B cell (primary cell): ENCODE results near the gene ASB7. TPM values are rescaled to one million over a fixed set of nuclear protein-coding genes. Genes with fewer than 3 reads are reported as not detected.

Experiments used
- ATAC-seq: fragments of 200-7000 bp; cut with Tn5 transposase; one replicate; pipeline ENCODE4 v1.10.0; 2021; ENCODE audit warnings: low read depth, mild to moderate bottlenecking, moderate number of reproducible peaks, moderate library complexity
- CTCF ChIA-PET: fragments of 350-600 bp; sonication (Branson Sonifier 250); formaldehyde crosslinking; loops from one replicate; lab custom pipeline; 2021; ENCODE audit warnings: antibody characterized with exemption, inconsistent platforms; lab: Charles Lee
- POLR2A ChIA-PET: fragments of 350-600 bp; sonication (Branson Sonifier 250); formaldehyde crosslinking; loops from one replicate; lab custom pipeline; 2021; ENCODE audit warnings: antibody characterized with exemption; lab: Charles Lee
- DNase-seq: peaks from one replicate; pipeline ENCODE4 v3.0.0; 2013
- H2AFZ ChIP-seq: 2 replicates; pipeline ENCODE4 v1.6.1; 2012; ENCODE audit warnings: mild to moderate bottlenecking, low read depth, low read length; ENCODE audit not compliant: insufficient read depth, poor library complexity, severe bottlenecking
- H3K27ac ChIP-seq, 2 donors: 1 replicate in 1 of 2; 2 replicates in 1 of 2; pipeline ENCODE4 v1.5.1; 2012 to 2013; ENCODE audit warnings: low read length in 2 of 2, mild to moderate bottlenecking in 2 of 2, moderate library complexity in 1 of 2
- H3K27me3 ChIP-seq, 4 experiments: fragments of 200-600 bp in 1 of 4; sonication (generic) in 1 of 4; replicated peaks in 1 of 4; 1 replicate in 2 of 4; 2 replicates in 2 of 4; pipeline versions ENCODE4 v1.6.1 to v1.7.0; 2013 to 2016; ENCODE audit warnings: low read length in 3 of 4, mild to moderate bottlenecking in 2 of 4, mixed read lengths in 1 of 4, moderate library complexity in 1 of 4; ENCODE audit not compliant: insufficient read depth in 4 of 4, control insufficient read depth in 3 of 4; ENCODE audit errors: control extremely low read depth in 1 of 4
- H3K36me3 ChIP-seq, 2 experiments: replicated peaks in 1 of 2; 1 replicate in 1 of 2; 2 replicates in 1 of 2; pipeline versions ENCODE4 v1.6.1 to v1.7.1; 2013; ENCODE audit warnings: low read length in 1 of 2; ENCODE audit not compliant: insufficient read depth in 2 of 2, control insufficient read depth in 1 of 2; ENCODE audit errors: control extremely low read depth in 1 of 2, extremely low read depth in 1 of 2
- H3K4me1 ChIP-seq, 2 donors: fragments of 200-600 bp in 1 of 2; sonication (generic) in 1 of 2; 1 replicate in 1 of 2; 2 replicates in 1 of 2; pipeline versions ENCODE4 v1.5.1 to v1.6.1; 2013 to 2017; ENCODE audit warnings: low read length in 2 of 2; ENCODE audit not compliant: control insufficient read depth in 2 of 2, insufficient read depth in 2 of 2
- H3K4me2 ChIP-seq: replicated peaks from 2 replicates; pipeline ENCODE3; 2012; ENCODE audit warnings: mild to moderate bottlenecking, low read depth, low read length; ENCODE audit not compliant: poor library complexity, severe bottlenecking
- H3K4me3 ChIP-seq, 5 experiments: fragments of 200-600 bp in 1 of 5; sonication (generic) in 1 of 5; 1 replicate in 3 of 5; 2 replicates in 2 of 5; pipeline versions ENCODE4 v1.5.1 to v1.7.0; 2011 to 2016; ENCODE audit warnings: low read length in 4 of 5, mild to moderate bottlenecking in 4 of 5, low read depth in 2 of 5, control low read depth in 1 of 5, moderate library complexity in 1 of 5; ENCODE audit not compliant: insufficient read depth in 1 of 5; ENCODE audit errors: control extremely low read depth in 1 of 5, extremely low read depth in 1 of 5
- H3K79me2 ChIP-seq: fragments of 200-600 bp; sonication (generic); one replicate; pipeline ENCODE4 v1.6.0; 2016; ENCODE audit warnings: low read length; ENCODE audit not compliant: control insufficient read depth, insufficient read depth
- H3K9ac ChIP-seq: fragments of 200-600 bp; sonication (generic); 2 replicates; pipeline ENCODE4 v1.6.1; 2017; ENCODE audit warnings: mild to moderate bottlenecking, low read length, moderate library complexity
- H3K9me3 ChIP-seq, 3 donors: one replicate each; pipeline versions ENCODE4 v1.6.1 to v1.7.1; 2013; ENCODE audit warnings: low read length in 2 of 3; ENCODE audit not compliant: control insufficient read depth in 2 of 3, insufficient read depth in 1 of 3; ENCODE audit errors: control extremely low read depth in 1 of 3
- H4K20me1 ChIP-seq: 2 replicates; pipeline ENCODE4 v1.6.0; 2012; ENCODE audit warnings: mild to moderate bottlenecking, low read length; ENCODE audit not compliant: insufficient read depth, control insufficient read depth, poor library complexity, severe bottlenecking
- H3K27ac Mint-ChIP-seq: one replicate; pipeline ENCODE4 v1.8.0; 2021; ENCODE audit warnings: mixed read lengths
- H3K27me3 Mint-ChIP-seq: one replicate; pipeline ENCODE4 v1.8.0; 2021; ENCODE audit warnings: mixed read lengths
- H3K4me1 Mint-ChIP-seq: one replicate; pipeline ENCODE4 v1.8.0; 2021; ENCODE audit warnings: mixed read lengths
- H3K4me3 Mint-ChIP-seq: one replicate; pipeline ENCODE4 v1.8.0; 2021; ENCODE audit warnings: mixed read lengths
- H3K9me3 Mint-ChIP-seq: one replicate; pipeline ENCODE4 v1.8.0; 2022; ENCODE audit warnings: mixed read lengths; ENCODE audit not compliant: insufficient read depth
- EZH2 ChIP-seq: IDR thresholded peaks from 2 replicates; pipeline ENCODE4 v1.6.1; 2012; ENCODE audit warnings: borderline replicate concordance, low read depth, mild to moderate bottlenecking, moderate library complexity, low read length; ENCODE audit not compliant: insufficient read depth, poor library complexity, severe bottlenecking
- WGBS: methylation state at CpG from one replicate; pipeline ENCODE4 v1.1.5; 2013; ENCODE audit warnings: missing lambda C conversion rate; ENCODE audit not compliant: insufficient coverage; 5-methylcytosine and 5-hydroxymethylcytosine counted together
- intact Hi-C: fragments of 100-400 bp; cut with micrococcal nuclease; formaldehyde crosslinking; loops from one replicate; pipeline ENCODE4 v1.10.0; 2022
- polyA plus RNA-seq: library from polyadenylated mRNA; depleted of rRNA; stranded (reverse); fragments of >200 nt; gene quantifications from 2 replicates; pipeline ENCODE4 v1.2.3, GENCODE V29; 2012
- total RNA-seq, 2 donors: library from RNA; stranded (reverse); fragments of 120-200 nt in 1 of 2; gene quantifications; 1 replicate in 1 of 2; 2 replicates in 1 of 2; pipeline versions ENCODE4 v1.2.3 to v1.2.4, GENCODE V29; 2013 to 2022
- TF ChIP-seq, protein P1 (sequence below): fragments of 200-600 bp; IDR thresholded peaks from one replicate; pipeline ENCODE4 v1.8.0; 2022; ENCODE audit warnings: antibody characterized with exemption, mild to moderate bottlenecking

Gene ASB7
- total and polyA plus RNA-seq, 2 donors (not counting 1 experiment from before 2014, with no cell fraction given) = 12.1 to 25.0 TPM

DNA sequence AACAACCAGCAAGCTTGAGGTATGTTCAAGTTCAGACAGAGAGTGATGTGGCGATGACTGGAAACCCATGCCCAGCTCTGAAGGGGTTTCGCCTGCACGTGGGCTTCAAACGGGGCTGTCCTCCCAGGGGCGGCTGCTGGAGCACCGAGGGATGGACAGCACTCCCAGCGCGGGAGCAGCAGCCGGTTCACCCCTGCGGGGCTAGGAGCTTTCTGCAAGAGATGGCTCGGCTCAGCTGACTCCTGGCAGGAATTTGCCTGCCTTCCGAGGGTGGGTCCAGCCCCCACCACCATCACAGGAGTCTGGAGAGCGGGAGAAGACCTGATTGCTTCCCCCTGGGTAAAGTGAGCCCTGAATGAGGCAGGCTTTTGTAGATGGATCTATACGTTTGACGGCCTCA, 66.9 kb downstream of the ASB7 start:
- no peak overlapping the region for H3K4me3 ChIP-seq
- no peak overlapping the region for H3K27ac ChIP-seq
- H3K9me3 ChIP-seq = no peaks in the 10 kb centered on the region
- H4K20me1 ChIP-seq = no peaks in the 10 kb centered on the region
- POLR2A ChIA-PET = no interaction called here
- DNase-seq (no peak), ATAC-seq (no peak)
- H3K79me2 ChIP-seq = no peaks in the 10 kb centered on the region
- intact Hi-C loops = no loop called here
- no peak for TF ChIP-seq EZH2
- TF ChIP-seq, protein P1, sequence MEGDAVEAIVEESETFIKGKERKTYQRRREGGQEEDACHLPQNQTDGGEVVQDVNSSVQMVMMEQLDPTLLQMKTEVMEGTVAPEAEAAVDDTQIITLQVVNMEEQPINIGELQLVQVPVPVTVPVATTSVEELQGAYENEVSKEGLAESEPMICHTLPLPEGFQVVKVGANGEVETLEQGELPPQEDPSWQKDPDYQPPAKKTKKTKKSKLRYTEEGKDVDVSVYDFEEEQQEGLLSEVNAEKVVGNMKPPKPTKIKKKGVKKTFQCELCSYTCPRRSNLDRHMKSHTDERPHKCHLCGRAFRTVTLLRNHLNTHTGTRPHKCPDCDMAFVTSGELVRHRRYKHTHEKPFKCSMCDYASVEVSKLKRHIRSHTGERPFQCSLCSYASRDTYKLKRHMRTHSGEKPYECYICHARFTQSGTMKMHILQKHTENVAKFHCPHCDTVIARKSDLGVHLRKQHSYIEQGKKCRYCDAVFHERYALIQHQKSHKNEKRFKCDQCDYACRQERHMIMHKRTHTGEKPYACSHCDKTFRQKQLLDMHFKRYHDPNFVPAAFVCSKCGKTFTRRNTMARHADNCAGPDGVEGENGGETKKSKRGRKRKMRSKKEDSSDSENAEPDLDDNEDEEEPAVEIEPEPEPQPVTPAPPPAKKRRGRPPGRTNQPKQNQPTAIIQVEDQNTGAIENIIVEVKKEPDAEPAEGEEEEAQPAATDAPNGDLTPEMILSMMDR = no peak
- H3K4me2 ChIP-seq = no peak overlapping the region
- no peak overlapping the region for H2AFZ ChIP-seq
- H3K27me3 Mint-ChIP-seq = peaks cover 14% of the 10 kb centered on the region
- no peaks in the 10 kb centered on the region for H3K36me3 ChIP-seq
- CTCF ChIA-PET = no interaction called here
- H3K27me3 ChIP-seq = no peaks in the 10 kb centered on the region
- no peaks in the 10 kb centered on the region for H3K4me1 ChIP-seq
- no peaks in the 10 kb centered on the region for H3K9me3 Mint-ChIP-seq
- no peak overlapping the region for H3K27ac Mint-ChIP-seq
- H3K4me3 Mint-ChIP-seq = no peak overlapping the region
- no peak overlapping the region for H3K9ac ChIP-seq
- 90% methylated on average over 13 of the region's 15 CpGs for WGBS
- H3K4me1 Mint-ChIP-seq = no peaks in the 10 kb centered on the region

DNA sequence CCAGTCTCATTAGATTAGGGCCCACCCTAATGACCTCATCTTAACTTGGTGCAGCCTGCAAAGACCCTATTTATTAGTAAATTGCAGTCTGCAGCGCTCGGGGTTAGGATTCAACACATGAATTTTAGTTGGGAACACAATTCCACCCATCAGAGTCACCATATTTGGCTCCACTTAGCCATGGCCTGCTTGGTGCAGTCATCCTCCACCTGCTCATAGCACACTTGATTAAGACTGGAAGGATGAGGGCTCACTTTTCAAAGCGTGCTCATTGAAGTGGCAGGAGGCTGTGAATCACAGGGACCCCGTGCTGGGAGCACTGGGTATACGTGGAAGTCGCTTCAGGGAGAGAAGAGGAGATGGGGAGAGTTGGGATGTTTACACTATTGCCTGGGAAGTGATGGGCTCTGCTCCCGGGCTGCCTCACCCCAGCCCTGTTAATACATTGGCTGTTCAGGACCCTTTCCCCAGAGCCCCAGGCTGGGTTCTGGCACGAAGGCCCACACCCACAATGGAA, 68.2 kb downstream of the ASB7 start:
- Histone ChIP-seq H3K4me2 (no peak overlapping the region), H2AFZ (no peak overlapping the region), H3K9me3 (no peaks in the 10 kb centered on the region), H3K4me1 (no peaks in the 10 kb centered on the region), H3K27me3 (no peaks in the 10 kb centered on the region), H3K9ac (no peak overlapping the region), H3K4me3 (no peak overlapping the region), H3K79me2 (no peaks in the 10 kb centered on the region), H4K20me1 (no peaks in the 10 kb centered on the region), H3K27ac (no peak overlapping the region), H3K36me3 (no peaks in the 10 kb centered on the region)
- no peaks in the 10 kb centered on the region for H3K9me3 Mint-ChIP-seq
- no peak for ATAC-seq
- intact Hi-C loops = no loop called here
- POLR2A ChIA-PET = no interaction called here
- 72% methylated on average over 4 of the region's 8 CpGs for WGBS
- H3K27me3 Mint-ChIP-seq = peaks cover 10% of the 10 kb centered on the region
- H3K4me1 Mint-ChIP-seq = no peaks in the 10 kb centered on the region
- no peak overlapping the region for H3K27ac Mint-ChIP-seq
- DNase-seq = no peak
- CTCF ChIA-PET = no interaction called here
- H3K4me3 Mint-ChIP-seq = no peak overlapping the region
- no peak for TF ChIP-seq EZH2
- TF ChIP-seq, protein P1 = no peak
